GM10847 (cell line): ENCODE data around the gene SCARB2.

ENCODE experiments used
- POLR2A ChIP-seq: IDR thresholded peaks from 2 replicates; pipeline ENCODE4 v1.6.1; 2011; ENCODE audit not compliant: insufficient read length; ENCODE audit errors: extremely low read depth

Gene SCARB2

GRCh38 chr4:76148142-76148865 is 65.3 kb downstream of the SCARB2 start, which contains the start of gene NUP54:
NUP54 (minus strand) TSS chr4:76148397; CDS start chr4:76148374, 23 bp downstream.
- TF ChIP-seq POLR2A, result peak; percentile 79

- no peak for TF ChIP-seq POLR2A
Observed at GRCh38 chr4:76147454-76148141, 66.0 kb downstream of the SCARB2 start.

GRCh38 chr4:76144546-76144945 is 69.1 kb downstream of the SCARB2 start:
- no peak for TF ChIP-seq POLR2A

GRCh38 chr4:76141241-76141640 is 72.4 kb downstream of the SCARB2 start:
- no peak for TF ChIP-seq POLR2A

- TF ChIP-seq POLR2A, result no peak
Observed at GRCh38 chr4:76127754-76128153, 85.9 kb downstream of the SCARB2 start.

- no peak for TF ChIP-seq POLR2A
Observed at GRCh38 chr4:76125816-76126215, 87.8 kb downstream of the SCARB2 start.

GRCh38 chr4:76120199-76120598 is 93.4 kb downstream of the SCARB2 start:
- no peak for TF ChIP-seq POLR2A

- no peak for TF ChIP-seq POLR2A
Observed at GRCh38 chr4:76117536-76117935, 96.1 kb downstream of the SCARB2 start.

- no peak for TF ChIP-seq POLR2A
Observed at GRCh38 chr4:76116821-76117220, 96.8 kb downstream of the SCARB2 start.
